Left hindlimb (tissue), 1 donor: ENCODE measurements around the gene SDK1.
"Not testable (repeated sequence)": the region's sequence is repeated elsewhere in the genome, so short reads cannot be mapped to it uniquely, and the experiment has no call there.

ENCODE experiments used
- DNase-seq: peaks from one replicate; pipeline ENCODE4 v3.0.0-alpha.2; 2018

The SDK1 gene

GRCh38 chr7:4221043-4221442 is 920.0 kb downstream of the SDK1 start:
- no peak for DNase-seq

GRCh38 chr7:4222676-4223075 is 921.6 kb downstream of the SDK1 start:
- DNase-seq: no peak

GRCh38 chr7:4225361-4225771 is 924.3 kb downstream of the SDK1 start:
- DNase-seq: peak; percentile 46

- no peak for DNase-seq
Measured at GRCh38 chr7:4225881-4226523, 925.0 kb downstream of the SDK1 start.

- no peak for DNase-seq
Measured at GRCh38 chr7:4226524-4226882, 925.5 kb downstream of the SDK1 start.

GRCh38 chr7:4227105-4228010 is 926.3 kb downstream of the SDK1 start:
- DNase-seq: peak; percentile 64

GRCh38 chr7:4230352-4230751 is 929.3 kb downstream of the SDK1 start:
- no peak for DNase-seq

- no peak for DNase-seq
Measured at GRCh38 chr7:4233146-4233545, 932.1 kb downstream of the SDK1 start.

- DNase-seq: no peak
Measured at GRCh38 chr7:4233621-4234497, 932.8 kb downstream of the SDK1 start.

GRCh38 chr7:4234498-4234855 is 933.4 kb downstream of the SDK1 start:
- no peak for DNase-seq

- no peak for DNase-seq
Measured at GRCh38 chr7:4234886-4235285, 933.8 kb downstream of the SDK1 start.

GRCh38 chr7:4235596-4235995 is 934.5 kb downstream of the SDK1 start:
- DNase-seq: no peak

GRCh38 chr7:4236389-4236788 is 935.3 kb downstream of the SDK1 start:
- DNase-seq: no peak

GRCh38 chr7:4236873-4237272 is 935.8 kb downstream of the SDK1 start:
- not testable (repeated sequence) for DNase-seq

- DNase-seq: no peak
Measured at GRCh38 chr7:4237296-4238235, 936.5 kb downstream of the SDK1 start.

GRCh38 chr7:4238861-4239260 is 937.8 kb downstream of the SDK1 start:
- no peak for DNase-seq

GRCh38 chr7:4240042-4240441 is 939.0 kb downstream of the SDK1 start:
- no peak for DNase-seq

GRCh38 chr7:4240520-4241303 is 939.7 kb downstream of the SDK1 start:
- DNase-seq: no peak

- DNase-seq: no peak
Measured at GRCh38 chr7:4241304-4241612, 940.2 kb downstream of the SDK1 start.

GRCh38 chr7:4241791-4242190 is 940.7 kb downstream of the SDK1 start:
- no peak for DNase-seq

GRCh38 chr7:4242706-4243105 is 941.7 kb downstream of the SDK1 start:
- DNase-seq: no peak

- no peak for DNase-seq
Measured at GRCh38 chr7:4244041-4244440, 943.0 kb downstream of the SDK1 start.
